Hippocampal formation (tissue), 2 donors: ENCODE data around the gene IL2RA.
"Not testable (repeated sequence)": the region's sequence is repeated elsewhere in the genome, so short reads cannot be mapped to it uniquely, and the experiment has no call there.

Experiments
- DNase-seq, 2 donors: peaks; one replicate each; lab custom pipeline; 2025; lab: John Stamatoyannopoulos, UW

Gene IL2RA

GRCh38 chr10:6058682-6059475, 3.3 kb downstream of the IL2RA start:
- DNase-seq: no peak

DNA sequence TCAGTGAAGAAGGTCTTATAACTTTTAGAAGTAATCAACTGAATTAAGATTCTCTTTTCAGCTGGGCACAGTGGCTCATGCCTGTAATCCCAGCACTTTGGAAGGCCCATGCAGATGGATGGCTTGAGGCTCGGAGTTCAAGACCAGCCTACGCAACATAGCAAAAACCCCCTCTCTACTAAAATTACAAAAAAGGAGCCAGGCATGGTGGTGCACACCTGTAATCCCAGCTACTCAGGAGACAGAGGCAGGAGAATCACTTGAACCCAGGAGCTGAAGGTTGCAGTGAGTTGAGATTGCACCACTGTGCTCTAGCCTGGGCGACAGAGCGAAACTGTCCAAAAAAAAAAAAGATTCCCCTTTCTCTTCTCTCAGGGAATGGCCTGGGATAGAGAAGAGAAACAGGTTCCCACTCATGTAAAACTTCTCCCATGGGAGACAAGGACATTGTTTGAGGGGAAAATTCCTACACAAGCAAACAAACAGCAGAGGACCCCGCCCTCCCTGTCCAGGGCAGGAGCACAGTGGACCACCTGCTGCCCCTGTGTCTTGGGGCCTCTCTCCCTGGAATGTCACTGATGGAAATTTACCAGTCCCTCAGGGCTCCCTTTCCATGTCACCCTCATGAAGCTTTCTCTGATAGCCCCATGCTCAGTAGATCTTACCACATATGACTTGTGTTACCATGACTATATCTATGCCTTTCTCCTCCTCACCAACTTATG, 5.6 kb downstream of the IL2RA start:
- DNase-seq: no peak

DNA sequence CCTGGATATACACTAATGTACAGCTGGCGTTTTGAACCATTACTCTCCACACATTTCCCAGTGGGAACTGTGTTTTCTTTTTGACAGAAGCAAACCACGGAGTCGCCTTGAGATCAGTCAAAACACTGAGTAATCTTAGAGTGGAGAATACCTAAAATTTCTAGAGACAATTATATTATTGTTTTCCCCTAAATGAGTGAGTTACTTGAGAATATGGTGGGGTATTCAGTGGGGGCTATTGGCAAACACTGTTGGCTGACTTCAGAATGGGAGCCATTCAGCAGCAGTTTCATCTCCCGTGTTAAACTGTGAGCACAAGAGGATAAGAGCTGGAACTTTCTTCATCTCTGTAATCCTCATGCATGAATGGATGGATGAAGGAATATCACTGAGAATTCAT, 6.2 kb downstream of the IL2RA start:
- no peak for DNase-seq

DNA sequence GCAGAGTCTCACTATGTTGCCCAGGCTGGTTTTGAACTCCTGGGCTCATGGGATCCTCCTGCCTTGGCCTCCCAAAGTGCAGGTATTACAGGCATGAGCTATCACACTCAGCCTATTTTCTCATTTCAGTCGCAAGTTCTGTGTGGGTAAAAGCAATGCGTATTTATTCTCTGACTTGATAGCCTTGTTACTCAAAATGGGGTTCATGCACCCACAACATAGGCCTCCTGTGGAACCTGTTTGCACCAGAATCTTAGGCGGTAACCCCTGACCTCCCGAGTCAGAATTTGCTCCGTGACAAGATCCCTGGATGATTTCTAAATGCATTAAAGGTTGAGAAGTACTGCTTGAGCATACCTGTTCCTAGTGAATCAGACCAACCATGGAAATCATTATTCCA, 7.3 kb downstream of the IL2RA start:
- no peak for DNase-seq

DNA sequence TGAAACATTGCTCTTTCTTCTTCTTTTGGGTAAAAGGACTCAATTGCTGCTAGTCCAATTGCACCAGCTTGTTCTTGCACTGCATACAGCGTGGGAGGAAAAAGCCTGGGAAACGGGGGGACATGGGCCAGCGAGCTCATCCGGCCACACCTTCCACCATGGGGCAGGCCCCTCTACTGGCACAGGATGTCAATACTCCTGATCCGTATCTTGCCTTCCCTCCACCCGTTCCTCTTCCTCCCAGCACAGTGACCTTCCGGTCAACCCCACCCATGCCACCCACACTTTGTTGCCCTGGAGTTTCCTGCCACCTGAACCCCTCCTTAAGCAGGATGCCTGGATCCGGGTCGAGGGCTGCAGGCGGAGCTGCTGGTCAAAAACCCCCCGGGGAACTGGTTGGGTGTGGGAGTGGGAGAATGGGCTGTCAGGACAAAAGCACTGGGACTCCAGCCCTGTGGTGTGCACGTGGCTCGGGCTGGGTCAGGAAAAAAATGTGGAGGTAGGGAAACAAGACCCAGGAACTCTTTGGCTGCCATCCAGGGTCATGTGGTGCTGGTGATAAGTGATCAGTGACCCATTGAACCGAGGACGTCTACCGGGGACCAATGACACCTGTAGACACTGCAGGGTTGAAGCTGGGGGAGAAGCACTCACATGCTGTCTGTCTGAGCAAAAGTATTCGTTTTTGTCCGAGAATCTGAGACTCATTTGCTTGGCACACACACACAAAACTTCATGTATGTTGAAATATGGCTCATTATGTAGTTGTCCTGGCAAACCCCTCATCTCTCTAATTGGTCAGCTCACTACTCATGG, 8.1 kb downstream of the IL2RA start:
- DNase-seq: no peak

- no peak for DNase-seq
These were observed 8.9 kb downstream of the IL2RA start for GRCh38 chr10:6053303-6053702.

DNA sequence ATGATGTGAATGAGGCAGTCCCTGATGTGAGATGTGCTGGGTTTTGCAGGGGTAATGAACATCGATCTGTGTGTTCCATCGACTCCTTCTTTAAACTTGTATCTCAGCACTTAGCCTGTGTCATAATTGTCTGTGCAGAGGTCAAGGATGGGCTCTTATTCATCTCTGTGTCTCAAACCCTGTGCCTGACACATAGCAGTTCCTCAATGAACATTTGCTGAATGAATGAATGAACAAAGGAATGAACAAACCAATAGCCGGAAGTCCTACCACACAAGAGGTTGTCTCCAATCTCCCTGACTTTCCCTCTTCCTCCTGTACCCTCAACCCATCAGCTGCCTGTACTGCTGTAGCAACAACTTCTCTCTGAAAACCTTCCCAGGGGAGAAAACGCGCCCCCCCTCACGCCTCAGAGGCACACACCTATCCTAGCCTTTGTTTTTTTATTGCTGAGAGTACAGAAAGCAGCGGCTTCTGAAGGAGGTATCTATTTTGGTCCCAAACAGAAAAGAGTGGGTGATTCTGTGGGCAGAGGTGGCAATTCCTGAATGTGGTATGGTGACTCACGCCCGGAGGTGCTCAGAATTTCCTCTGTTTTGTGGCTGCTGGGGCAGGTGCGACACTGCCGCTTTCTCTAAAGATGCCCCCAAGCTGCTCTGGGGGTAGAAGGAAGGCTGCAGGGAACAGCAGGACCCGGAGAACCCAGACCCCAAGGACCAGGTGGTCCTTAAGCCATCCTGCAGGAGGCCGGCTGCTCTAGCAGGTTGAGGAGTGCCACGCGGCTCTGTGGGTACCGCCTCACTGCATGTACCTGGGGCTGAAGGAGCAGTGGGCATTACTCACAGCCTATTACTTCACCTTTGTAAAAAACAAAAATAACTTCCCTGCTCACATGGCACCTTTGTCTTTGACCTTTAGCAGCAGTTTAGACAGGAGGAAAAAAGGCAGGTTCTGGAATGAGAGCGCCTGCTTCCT, 9.6 kb downstream of the IL2RA start:
- DNase-seq: no peak

- no peak for DNase-seq
These were observed 11.2 kb downstream of the IL2RA start for GRCh38 chr10:6050801-6051445.

DNA sequence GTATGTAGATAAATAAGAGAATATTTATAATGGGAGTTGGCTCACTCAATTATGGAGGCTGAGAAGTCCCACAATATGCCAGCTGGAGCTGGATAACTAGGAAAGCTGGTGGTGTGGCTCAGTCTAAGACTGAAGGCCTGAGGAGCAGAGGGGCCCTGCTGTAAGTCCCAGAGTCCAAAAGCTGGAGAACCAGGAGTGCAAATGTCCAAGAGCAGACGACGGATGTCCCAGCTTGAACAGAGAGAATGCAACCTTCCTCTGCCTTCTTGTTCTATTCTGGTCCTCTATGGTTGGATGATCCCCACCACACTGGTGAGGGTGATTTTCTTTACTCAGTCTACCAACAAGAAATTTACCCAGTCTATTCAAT, 13.2 kb downstream of the IL2RA start:
- no peak for DNase-seq

GRCh38 chr10:6048281-6049030, 13.7 kb downstream of the IL2RA start:
- no peak for DNase-seq

GRCh38 chr10:6047847-6048246, 14.3 kb downstream of the IL2RA start:
- DNase-seq: no peak

- DNase-seq: no peak
These were observed 15.2 kb downstream of the IL2RA start for GRCh38 chr10:6046773-6047611.

DNA sequence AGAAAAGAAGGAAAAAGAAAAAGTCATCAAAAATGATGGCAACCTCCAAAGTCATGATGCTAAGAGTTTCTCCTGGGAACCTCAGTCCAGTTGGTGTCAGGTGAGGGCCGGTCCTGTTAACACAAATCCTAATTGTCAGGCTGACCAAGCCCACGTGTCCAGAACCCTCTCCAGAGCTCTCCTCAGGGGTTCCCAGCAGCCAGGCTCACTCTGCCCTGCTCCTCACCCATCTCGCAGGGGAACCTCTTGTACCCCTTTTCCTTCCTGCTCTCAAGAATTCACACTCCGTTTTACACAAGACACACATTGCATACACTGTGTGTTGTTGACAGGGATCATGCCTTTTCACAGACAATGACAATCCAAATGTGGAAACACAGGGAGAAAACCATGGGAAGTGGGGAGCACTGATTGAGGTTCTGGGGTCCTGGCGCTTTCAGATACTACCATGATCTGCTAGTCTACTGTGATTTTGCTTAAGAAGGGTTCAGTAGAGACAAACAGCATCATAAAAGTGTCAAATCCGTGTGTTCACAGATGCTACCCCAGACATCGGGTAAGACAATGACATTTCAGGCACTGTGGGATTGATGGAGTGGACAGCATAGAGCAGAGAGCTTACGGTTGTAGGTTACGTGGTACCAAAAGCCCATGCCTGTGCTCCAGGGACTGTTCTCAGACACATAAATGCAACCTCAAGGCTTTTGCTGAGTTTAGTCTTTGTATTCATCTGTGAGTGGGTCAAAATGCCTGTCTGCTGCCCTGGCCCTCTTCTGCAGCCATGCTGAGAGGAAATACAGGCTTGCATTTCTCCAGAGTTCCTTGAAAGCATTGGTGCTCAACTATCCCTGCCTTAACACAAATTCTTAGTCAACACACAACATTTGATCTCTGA, 16.0 kb downstream of the IL2RA start:
- DNase-seq: no peak

GRCh38 chr10:6045314-6045848, 16.8 kb downstream of the IL2RA start:
- no peak for DNase-seq

DNA sequence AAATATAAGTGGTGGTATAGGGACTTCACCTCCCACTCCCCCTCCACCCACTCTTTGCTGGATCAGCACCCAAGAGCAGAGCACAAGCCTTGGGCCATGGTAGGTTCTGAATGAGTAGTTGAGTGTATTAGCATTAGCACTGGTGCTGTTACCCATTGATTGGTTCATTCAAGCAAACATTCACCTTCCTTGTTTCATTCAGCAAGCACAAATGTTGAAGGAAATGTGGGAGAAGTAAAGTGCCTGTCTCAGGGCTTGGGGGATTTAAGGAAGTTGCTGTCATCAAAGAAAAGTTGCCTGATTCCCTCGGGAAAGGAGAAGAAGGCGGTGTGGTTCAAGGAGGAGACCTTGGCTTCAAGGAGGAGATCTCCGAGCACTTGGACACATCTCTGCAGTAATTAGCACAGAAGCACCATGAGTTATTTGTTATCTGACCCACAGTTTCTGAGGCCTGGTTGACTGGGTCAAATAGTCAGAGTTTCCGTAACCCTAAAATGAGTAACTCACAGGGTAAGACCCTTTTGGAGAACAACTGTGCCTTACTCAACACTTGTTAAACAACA, 17.3 kb downstream of the IL2RA start:
- DNase-seq: no peak

DNA sequence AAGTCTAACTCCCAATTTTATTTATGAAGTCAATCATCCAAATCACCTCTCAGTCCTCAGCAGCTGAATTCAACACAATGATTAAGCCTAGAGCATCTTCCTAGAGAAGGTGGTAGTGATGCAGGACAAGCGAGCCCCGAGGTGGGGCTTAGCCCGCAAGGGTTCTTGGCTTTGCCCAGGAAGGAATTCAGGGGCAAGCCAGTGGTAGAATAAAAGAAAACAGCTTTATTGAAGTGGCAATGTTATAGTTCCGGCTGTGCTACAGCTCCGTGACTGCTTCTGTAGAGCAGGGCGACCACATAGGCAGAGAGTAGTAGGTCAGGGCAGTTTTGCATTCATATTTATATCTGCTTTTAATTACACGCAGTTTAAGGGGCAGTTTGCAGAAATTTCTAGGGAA, 18.1 kb downstream of the IL2RA start:
- no peak for DNase-seq

DNA sequence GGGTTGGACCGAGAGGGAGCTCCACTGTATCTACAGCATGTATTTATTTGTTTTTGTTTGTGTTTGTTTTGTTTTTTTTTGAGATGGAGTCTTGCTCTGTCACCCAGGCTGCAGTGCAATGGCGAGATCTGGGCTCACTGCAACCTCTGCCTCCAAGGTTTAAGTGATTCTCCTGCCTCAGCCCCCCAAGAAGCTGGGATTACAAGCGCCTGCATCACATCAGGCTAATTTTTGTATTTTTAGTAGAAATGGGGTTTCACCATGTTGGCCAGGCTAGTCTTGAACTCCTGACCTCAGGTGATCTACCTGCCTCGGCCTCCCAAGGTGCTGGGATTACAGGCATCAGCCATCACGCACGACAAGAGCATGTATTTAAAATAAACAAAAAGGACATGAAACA, 18.8 kb downstream of the IL2RA start:
- not testable (repeated sequence) for DNase-seq

DNA sequence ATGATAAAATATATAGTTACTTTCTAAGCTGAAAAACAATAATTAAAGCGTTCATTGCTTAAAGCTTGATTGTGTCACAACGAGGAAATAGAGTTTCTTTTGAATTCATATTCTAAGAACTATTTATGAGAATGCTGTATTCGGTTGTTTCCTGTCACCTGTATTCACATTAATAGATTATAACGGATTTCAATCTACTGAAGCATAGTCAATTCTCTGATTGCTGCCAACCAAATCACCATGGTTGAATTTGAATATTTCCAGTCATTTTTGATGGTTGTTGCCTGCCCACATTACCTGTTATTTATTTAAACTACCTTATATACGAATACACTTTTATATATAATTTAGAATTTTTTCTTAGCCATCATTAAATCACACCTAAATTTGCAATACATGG, 22.0 kb downstream of the IL2RA start:
- no peak for DNase-seq
